ENCODE measurements around the gene PIK3R3.

DNA sequence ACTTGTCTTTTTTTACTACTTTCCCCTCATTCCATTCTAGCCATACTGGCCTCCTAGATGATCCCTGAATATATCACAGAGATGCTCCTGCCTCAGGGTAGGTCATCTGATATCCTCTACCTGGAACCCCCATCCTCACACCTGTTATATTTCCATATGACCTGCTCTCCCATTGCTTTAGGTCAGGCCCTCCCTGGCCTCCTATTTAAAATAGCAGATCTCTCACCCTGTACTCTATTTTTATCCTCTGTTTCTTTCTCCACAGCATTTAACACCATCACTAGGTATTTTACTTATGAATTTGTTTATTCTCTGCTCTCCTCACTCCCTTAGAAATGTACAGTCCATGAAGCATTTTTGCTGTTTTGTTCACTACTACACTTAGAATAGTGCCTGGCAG is 13.6 kb downstream of the PIK3R3 start:
- TF ChIP-seq POLR2A (IDR thresholded peaks at IDR 0.05), result no peak
- TF ChIP-seq, protein P1, sequence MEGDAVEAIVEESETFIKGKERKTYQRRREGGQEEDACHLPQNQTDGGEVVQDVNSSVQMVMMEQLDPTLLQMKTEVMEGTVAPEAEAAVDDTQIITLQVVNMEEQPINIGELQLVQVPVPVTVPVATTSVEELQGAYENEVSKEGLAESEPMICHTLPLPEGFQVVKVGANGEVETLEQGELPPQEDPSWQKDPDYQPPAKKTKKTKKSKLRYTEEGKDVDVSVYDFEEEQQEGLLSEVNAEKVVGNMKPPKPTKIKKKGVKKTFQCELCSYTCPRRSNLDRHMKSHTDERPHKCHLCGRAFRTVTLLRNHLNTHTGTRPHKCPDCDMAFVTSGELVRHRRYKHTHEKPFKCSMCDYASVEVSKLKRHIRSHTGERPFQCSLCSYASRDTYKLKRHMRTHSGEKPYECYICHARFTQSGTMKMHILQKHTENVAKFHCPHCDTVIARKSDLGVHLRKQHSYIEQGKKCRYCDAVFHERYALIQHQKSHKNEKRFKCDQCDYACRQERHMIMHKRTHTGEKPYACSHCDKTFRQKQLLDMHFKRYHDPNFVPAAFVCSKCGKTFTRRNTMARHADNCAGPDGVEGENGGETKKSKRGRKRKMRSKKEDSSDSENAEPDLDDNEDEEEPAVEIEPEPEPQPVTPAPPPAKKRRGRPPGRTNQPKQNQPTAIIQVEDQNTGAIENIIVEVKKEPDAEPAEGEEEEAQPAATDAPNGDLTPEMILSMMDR (IDR thresholded peaks at IDR 0.05), result no peak
